Common myeloid progenitor, CD34-positive (primary cell): ENCODE results near the gene DIP2C.

ENCODE experiments used
- CTCF ChIA-PET: fragments of 350-600 bp; sonication (Branson Sonifier 250); formaldehyde crosslinking; loops from one replicate; lab custom pipeline; 2021; ENCODE audit warnings: antibody characterized with exemption; lab: Charles Lee
- POLR2A ChIA-PET: fragments of 350-600 bp; sonication (Branson Sonifier 250); formaldehyde crosslinking; loops from one replicate; lab custom pipeline; 2021; ENCODE audit warnings: antibody characterized with exemption; lab: Charles Lee
- DNase-seq, 3 donors: peaks; one replicate each; pipeline versions ENCODE4 v3.0.0 to v3.0.0-alpha.2; 2013
- H3K27ac ChIP-seq, 2 experiments: 1 replicate in 1 of 2; 2 replicates in 1 of 2; pipeline ENCODE4 v1.7.0; 2013; ENCODE audit warnings: inconsistent platforms in 2 of 2, low read length in 2 of 2, mild to moderate bottlenecking in 2 of 2, low read depth in 1 of 2, moderate library complexity in 1 of 2; ENCODE audit not compliant: severe bottlenecking in 2 of 2, insufficient read depth in 1 of 2, poor library complexity in 1 of 2
- H3K27me3 ChIP-seq, 5 experiments: replicated peaks in 2 of 5; 1 replicate in 3 of 5; 2 replicates in 2 of 5; pipeline versions ENCODE4 v1.6.1 to v1.7.0; 2013; ENCODE audit warnings: low read length in 4 of 5, mild to moderate bottlenecking in 2 of 5, moderate library complexity in 2 of 5, inconsistent platforms in 1 of 5; ENCODE audit not compliant: insufficient read depth in 5 of 5, control insufficient read depth in 4 of 5
- H3K36me3 ChIP-seq, 4 experiments: 1 replicate in 2 of 4; 2 replicates in 2 of 4; pipeline versions ENCODE4 v1.6.1 to v1.7.0; 2013; ENCODE audit warnings: low read length in 3 of 4, control low read depth in 1 of 4, mild to moderate bottlenecking in 1 of 4; ENCODE audit not compliant: control insufficient read depth in 4 of 4, insufficient read depth in 4 of 4
- H3K4me1 ChIP-seq, 4 experiments: 1 replicate in 3 of 4; 2 replicates in 1 of 4; pipeline versions ENCODE4 v1.6.1 to v1.7.1; 2013; ENCODE audit warnings: low read length in 3 of 4, mild to moderate bottlenecking in 3 of 4, control low read depth in 1 of 4, inconsistent platforms in 1 of 4, moderate library complexity in 1 of 4; ENCODE audit not compliant: control insufficient read depth in 4 of 4, insufficient read depth in 4 of 4; ENCODE audit errors: control extremely low read depth in 1 of 4
- H3K4me3 ChIP-seq, 7 experiments: 1 replicate in 4 of 7; 2 replicates in 3 of 7; pipeline versions ENCODE4 v1.5.1 to v1.7.0; 2013; ENCODE audit warnings: mild to moderate bottlenecking in 7 of 7, low read length in 6 of 7, moderate library complexity in 6 of 7, inconsistent platforms in 2 of 7, low read depth in 2 of 7, control low read depth in 1 of 7; ENCODE audit not compliant: insufficient read depth in 4 of 7, control insufficient read depth in 1 of 7; ENCODE audit errors: extremely low read depth in 1 of 7
- H3K9me3 ChIP-seq, 5 experiments: 1 replicate in 4 of 5; 2 replicates in 1 of 5; pipeline versions ENCODE4 v1.6.1 to v1.7.1; 2013; ENCODE audit warnings: low read length in 4 of 5, mild to moderate bottlenecking in 2 of 5, inconsistent platforms in 1 of 5, low read depth in 1 of 5, moderate library complexity in 1 of 5; ENCODE audit not compliant: control insufficient read depth in 4 of 5, insufficient read depth in 2 of 5; ENCODE audit errors: control extremely low read depth in 1 of 5
- WGBS: methylation state at CpG from one replicate; pipeline ENCODE4 v1.1.5; 2013; ENCODE audit not compliant: insufficient coverage; 5-methylcytosine and 5-hydroxymethylcytosine counted together

The DIP2C gene

DNA sequence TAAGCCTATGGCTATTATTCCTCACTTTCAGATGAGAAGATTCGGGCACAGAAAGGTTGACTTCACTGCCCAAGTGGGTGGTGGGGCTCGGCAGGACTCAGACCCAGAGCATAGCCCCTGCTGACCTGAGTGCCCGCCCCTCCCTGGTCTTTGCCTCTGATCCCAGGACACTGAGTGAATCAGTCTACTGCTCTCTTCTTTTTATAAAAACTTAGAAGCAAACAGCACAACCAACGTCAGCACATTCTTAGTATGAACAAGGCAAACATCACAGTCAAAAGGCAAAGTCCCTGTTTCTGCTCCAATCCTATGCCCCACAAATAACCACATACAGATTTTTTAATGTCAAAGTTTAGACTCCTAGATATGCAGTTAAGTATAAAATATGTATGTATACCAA lies 316.5 kb downstream of the DIP2C start:
- no peaks in the 10 kb centered on the region for H3K36me3 ChIP-seq
- no peaks in the 10 kb centered on the region for H3K4me1 ChIP-seq
- no peak overlapping the region for H3K4me3 ChIP-seq
- H3K27ac ChIP-seq = no peak overlapping the region
- DNase-seq = no peak
- peaks cover 0 to 2% (median 0%) of the 10 kb centered on the region in 5 experiments for H3K9me3 ChIP-seq
- POLR2A ChIA-PET = no interaction called here
- 98% methylated on average over 4 of the region's 4 CpGs for WGBS
- CTCF ChIA-PET = no interaction called here
- peaks cover 0 to 2% (median 0%) of the 10 kb centered on the region in 5 experiments for H3K27me3 ChIP-seq

GRCh38 chr10:372566-372965 lies 316.9 kb downstream of the DIP2C start:
- H3K4me1 ChIP-seq = no peaks in the 10 kb centered on the region
- DNase-seq = no peak

GRCh38 chr10:371515-371914 lies 318.0 kb downstream of the DIP2C start:
- POLR2A ChIA-PET = no interaction called here
- Histone ChIP-seq H3K27ac (no peak overlapping the region), H3K36me3 (no peaks in the 10 kb centered on the region), H3K4me1 (no peaks in the 10 kb centered on the region), H3K9me3 (peaks cover 0 to 2% (median 0%) of the 10 kb centered on the region in 5 experiments), H3K27me3 (peaks cover 0 to 2% (median 0%) of the 10 kb centered on the region in 5 experiments), H3K4me3 (no peak overlapping the region)
- CTCF ChIA-PET = interaction anchor here (0.6 kb wide), 2 partner anchors 40 to 871 kb away, joined by 3 to 6 read pairs; no protein-coding TSS in a partner anchor
- 100% methylated on average over 8 of the region's 13 CpGs for WGBS
- no peak for DNase-seq

More at GRCh38 chr10:372566-372965, 316.9 kb downstream of the DIP2C start:
- Histone ChIP-seq H3K36me3 (no peaks in the 10 kb centered on the region), H3K27me3 (peaks cover 0 to 2% (median 0%) of the 10 kb centered on the region in 5 experiments), H3K27ac (no peak overlapping the region), H3K9me3 (peaks cover 0 to 2% (median 0%) of the 10 kb centered on the region in 5 experiments), H3K4me3 (no peak overlapping the region)
- CTCF ChIA-PET = no interaction called here
- 92% methylated on average over 15 of the region's 17 CpGs for WGBS
- POLR2A ChIA-PET = no interaction called here

- Histone ChIP-seq H3K4me1 (no peaks in the 10 kb centered on the region), H3K9me3 (peaks cover 0 to 2% (median 0%) of the 10 kb centered on the region in 5 experiments), H3K27me3 (peaks cover 0 to 2% (median 0%) of the 10 kb centered on the region in 5 experiments), H3K36me3 (no peaks in the 10 kb centered on the region), H3K27ac (no peak overlapping the region), H3K4me3 (no peak overlapping the region)
- ChIA-PET POLR2A (no interaction called here), CTCF (no interaction called here)
- 100% methylated on average over 5 of the region's 6 CpGs for WGBS
- no peak for DNase-seq
These were observed 319.0 kb downstream of the DIP2C start for GRCh38 chr10:370449-370825.

GRCh38 chr10:369684-370448 lies 319.6 kb downstream of the DIP2C start:
- DNase-seq = no peak
- WGBS = 96% methylated on average over 20 of the region's 22 CpGs

GRCh38 chr10:369221-369683 lies 320.2 kb downstream of the DIP2C start:
- H3K9me3 ChIP-seq = no peaks in the 10 kb centered on the region
- peaks cover 0 to 2% (median 0%) of the 10 kb centered on the region in 5 experiments for H3K27me3 ChIP-seq
- POLR2A ChIA-PET = no interaction called here
- CTCF ChIA-PET = interaction anchor here (1.1 kb wide), 1 partner anchor 16 kb away, joined by 3 read pairs; no protein-coding TSS in a partner anchor
- H3K4me1 ChIP-seq = no peaks in the 10 kb centered on the region
- WGBS = 98% methylated on average over 18 of the region's 18 CpGs
- no peak overlapping the region for H3K4me3 ChIP-seq
- no peak overlapping the region for H3K27ac ChIP-seq
- no peaks in the 10 kb centered on the region for H3K36me3 ChIP-seq
- DNase-seq = no peak

More at GRCh38 chr10:369684-370448, 319.6 kb downstream of the DIP2C start:
- Histone ChIP-seq H3K4me3 (no peak overlapping the region), H3K27me3 (peaks cover 0 to 2% (median 0%) of the 10 kb centered on the region in 5 experiments), H3K27ac (no peak overlapping the region), H3K9me3 (no peaks in the 10 kb centered on the region), H3K4me1 (no peaks in the 10 kb centered on the region), H3K36me3 (no peaks in the 10 kb centered on the region)
- ChIA-PET POLR2A (no interaction called here), CTCF (interaction anchor here (1.1 kb wide), 1 partner anchor 16 kb away, joined by 3 read pairs; no protein-coding TSS in a partner anchor)
